Smooth muscle cell of trachea (primary cell): ENCODE results near the gene ERICH2. TPM values are rescaled to one million over a fixed set of nuclear protein-coding genes. Genes with fewer than 3 reads are reported as not detected.

Source experiments
- total RNA-seq: library from RNA; depleted of rRNA; stranded (reverse); fragments of >200 nt; gene quantifications from 2 replicates; pipeline ENCODE4 v1.2.1, GENCODE V29; 2014

Gene ERICH2
- total RNA-seq = 0.33 TPM in 1 of 2 replicates, not detected in the other

GRCh38 chr2:170770008-170770605 lies at the start of gene ERICH2:
ERICH2 (plus strand) TSS chr2:170770378; CDS start chr2:170770682, 304 bp downstream.

GRCh38 chr2:170816504-170817092 lies 46.4 kb downstream of the ERICH2 start, which contains the start of gene GAD1:
GAD1 (plus strand) TSS chr2:170816887; CDS start chr2:170818592, 1,705 bp downstream.

Other genes starting within 250 kb of the ERICH2 start
- not detected in 2 replicates for gene SP5, start 55.0 kb upstream of the ERICH2 start, total RNA-seq
- gene GAD1, start 46.5 kb downstream of the ERICH2 start, total RNA-seq = 0.33 TPM in 1 of 2 replicates, not detected in the other
- 34.6 and 39.5 TPM in 2 replicates for gene GORASP2, start 158.9 kb downstream of the ERICH2 start, total RNA-seq